COLO668 (cell line): ENCODE data around the gene CACNA1D.

Experiments used
- DNase-seq: peaks from one replicate; lab custom pipeline; 2025; ENCODE audit not compliant: unreplicated experiment; lab: John Stamatoyannopoulos, UW

The CACNA1D gene

DNA sequence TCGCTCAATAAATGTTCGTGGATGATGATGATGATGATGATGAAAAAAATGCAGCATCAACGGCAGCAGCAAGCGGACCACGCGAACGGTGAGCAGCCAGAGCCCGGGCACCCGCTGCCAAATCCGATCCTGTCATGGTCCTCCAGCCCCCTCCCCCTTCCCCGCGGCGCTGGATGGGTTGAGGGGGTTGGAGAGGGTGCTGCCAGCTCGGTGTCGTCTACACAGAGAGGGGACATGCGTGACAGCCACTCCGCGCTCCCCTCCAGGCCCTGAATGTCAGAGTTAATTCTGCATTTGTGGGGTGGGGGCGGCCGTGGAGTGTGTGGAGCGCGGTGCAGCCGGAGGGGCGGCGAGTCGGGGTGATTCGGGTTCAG, 722 bp downstream of the CACNA1D start:
- peak; percentile 25 for DNase-seq

DNA sequence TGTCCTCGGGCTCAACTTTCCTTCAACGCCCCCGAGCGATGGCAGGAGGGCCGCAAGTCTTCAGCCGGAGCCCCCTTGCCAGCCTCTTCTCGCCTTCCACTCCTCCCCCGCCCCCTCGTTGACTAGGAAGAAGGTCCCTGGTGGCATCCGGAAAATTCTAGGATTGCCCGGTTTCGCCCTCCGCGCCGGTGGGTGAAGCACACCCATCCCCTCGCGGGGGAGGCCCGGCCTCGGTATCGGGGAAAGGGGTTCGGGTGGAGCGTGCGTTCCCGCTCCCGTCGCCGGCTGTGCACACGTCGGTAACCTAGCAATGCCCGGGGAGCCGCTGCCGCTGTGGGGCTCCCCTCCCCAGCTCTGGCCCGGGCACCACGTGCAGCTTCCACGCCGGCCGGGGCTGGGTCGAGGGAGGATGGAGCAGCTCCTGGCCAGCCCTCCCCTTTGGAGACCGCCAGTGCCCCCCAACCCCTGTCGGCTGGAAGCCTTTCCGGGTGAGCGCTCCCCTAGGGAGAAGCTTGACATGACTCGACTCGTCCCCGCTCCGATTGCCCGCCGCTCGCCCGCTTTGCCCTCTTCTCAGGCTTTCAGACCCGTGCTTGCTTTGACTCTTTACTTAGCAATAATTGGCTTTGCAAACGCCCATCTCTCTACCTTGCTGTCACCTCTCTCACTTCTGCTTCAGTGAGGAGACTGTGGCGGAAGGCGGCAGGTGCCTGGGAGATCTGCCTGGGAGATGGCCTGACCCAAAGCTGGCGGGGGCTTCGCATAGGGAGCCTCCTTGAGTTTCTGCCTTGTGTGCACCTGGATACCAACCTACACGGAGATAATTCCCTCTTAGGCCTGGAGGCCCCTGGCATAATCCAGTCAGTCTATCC, 1.3 kb downstream of the CACNA1D start:
- peak; percentile 65 for DNase-seq

DNA sequence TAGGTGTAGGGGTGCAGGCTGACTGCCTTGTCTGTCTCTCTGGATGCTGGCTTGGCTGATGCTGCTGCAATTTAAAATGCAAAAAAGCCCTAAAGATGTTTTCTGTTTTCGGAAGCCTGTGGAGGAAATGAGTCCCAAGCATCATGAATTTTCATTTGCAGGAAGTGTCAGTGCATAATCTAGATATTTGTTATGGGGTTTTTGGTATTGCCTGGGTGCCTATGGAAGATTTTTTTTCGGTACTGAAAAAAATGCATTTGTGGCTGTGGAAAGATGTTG, 1.9 kb downstream of the CACNA1D start:
- no peak for DNase-seq

DNA sequence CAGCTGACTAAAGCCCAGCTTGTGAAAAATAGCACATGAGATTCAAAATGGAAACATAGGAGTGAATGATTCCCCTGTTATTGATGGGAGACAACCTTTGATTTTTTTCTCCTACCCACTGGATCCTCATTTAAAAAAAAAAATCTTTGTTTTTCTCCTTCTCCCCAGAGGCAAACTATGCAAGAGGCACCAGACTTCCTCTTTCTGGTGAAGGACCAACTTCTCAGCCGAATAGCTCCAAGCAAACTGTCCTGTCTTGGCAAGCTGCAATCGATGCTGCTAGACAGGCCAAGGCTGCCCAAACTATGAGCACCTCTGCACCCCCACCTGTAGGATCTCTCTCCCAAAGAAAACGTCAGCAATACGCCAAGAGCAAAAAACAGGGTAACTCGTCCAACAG, 2.6 kb downstream of the CACNA1D start:
- no peak for DNase-seq

DNA sequence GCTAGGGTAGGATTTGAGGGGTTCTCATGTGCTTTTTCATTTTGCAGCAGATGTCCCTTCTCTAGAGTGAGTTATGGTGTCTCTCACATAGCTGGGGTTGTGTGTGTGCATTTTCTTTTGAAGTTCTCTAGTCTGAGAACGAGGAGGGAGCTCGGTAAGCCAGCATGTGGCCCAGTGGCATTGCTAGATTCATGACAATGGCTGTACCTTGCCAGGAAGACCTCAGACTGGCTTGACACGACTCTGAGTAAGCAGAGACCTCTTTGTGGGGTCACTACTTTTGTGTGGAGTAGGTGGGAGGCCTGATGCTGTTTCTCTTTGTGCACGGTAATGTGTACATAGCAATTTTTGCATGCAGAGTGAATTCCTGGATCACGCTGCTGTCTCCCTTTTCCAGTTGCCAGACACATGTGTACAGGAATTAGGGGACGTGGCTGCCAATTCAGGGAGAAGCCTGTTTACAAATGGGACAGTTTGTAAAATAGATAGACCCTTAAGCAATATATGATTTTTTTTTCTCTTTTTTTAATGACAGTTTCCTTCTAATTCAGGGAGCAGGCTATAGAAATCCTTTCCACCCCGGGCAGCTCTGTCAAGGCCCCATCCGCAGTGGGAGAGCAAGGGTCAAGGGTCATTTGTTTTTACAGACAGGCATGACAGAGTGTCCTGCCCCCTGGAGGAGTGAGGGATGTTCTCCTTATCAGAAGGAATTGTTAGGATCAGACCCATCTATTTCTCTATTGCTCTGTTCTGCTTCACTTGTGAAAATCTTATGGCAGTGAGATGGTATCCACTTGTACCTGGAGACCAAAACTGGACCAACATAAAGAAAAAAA, 4.6 kb downstream of the CACNA1D start:
- no peak for DNase-seq

DNA sequence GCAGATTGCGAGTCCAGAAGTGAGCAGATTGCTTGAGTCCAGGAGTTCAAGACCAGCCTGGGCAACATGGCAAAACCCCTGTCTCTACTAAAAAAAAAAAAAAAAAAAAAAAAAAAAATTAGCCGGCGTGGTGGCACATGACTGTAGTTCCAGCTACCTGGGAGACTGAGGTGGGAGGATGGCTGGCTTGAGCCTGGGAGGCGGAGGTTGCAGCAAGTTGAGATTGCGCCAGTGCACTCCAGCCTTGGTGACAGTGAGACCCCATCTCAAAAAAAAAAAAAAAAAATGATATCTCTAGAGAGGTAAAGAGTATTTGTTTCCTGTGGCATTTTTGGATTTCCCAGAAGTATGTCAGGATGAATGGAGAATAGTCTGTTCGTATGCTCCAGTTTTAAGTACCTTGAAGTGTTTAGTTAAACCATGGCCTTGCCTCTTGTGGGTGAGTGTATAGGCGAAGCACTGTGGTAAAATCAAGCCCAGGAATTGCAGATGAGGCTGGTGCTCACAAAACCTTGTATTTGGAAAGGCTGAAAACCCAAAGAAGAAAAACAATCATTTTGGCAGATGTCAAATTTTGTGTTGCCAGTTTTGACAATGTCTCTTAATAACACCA, 5.9 kb downstream of the CACNA1D start:
- no peak for DNase-seq

DNA sequence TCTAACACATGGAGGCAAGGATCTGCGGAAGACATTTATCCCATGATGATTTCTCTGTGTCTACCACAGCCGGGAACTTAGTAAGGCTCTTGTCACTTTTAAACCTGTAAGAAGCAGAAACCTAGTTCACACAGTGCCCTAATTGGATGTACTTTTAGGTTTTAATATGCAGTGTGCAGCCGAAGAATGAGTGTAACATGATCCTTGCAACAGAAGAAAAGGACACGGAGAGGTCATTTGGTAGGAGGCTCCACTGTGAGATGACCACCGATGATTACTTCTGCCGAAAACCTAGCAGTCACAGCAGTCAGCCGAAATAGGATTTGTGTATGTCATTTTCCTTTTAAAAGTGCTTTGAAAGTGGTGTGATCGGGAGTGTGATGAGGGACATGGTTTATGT, 6.8 kb downstream of the CACNA1D start:
- DNase-seq = no peak

DNA sequence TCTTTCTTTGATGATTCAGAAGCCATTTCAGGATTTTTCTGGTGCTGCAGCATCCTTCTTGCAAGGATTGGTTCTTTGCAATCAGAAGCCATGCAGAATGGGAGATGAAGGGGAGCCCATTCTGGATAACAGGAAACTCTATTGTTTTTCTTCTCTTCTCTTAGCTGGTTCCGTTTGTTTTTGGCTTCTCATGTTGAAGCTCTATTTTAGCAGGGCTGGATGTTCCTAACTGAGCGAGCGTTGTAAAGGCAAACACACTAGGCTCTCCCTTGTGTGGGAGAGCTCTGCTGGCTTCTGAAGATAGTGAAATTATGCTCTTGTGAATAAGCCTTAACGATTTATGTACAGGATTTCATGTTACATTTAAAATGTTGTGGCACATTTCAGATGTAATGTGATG, 8.3 kb downstream of the CACNA1D start:
- DNase-seq = no peak

DNA sequence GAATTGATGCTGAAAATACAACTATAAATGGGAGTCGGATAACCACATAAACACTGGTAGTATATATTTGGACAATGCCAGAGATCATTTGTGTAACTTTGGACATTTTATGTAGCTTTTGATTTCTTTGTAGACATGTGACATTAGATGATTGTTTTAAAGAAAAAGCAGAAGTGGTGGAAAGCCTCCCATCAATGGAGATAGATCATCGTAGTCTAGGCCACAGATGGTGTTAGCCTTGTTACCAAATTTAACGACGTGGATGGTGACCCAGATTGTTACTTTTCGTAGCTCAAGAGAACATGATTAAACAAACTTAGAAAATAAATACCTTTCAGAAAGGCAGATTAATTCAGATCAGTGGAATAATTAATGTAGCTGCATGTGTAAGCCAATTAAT, 8.8 kb downstream of the CACNA1D start:
- no peak for DNase-seq

DNA sequence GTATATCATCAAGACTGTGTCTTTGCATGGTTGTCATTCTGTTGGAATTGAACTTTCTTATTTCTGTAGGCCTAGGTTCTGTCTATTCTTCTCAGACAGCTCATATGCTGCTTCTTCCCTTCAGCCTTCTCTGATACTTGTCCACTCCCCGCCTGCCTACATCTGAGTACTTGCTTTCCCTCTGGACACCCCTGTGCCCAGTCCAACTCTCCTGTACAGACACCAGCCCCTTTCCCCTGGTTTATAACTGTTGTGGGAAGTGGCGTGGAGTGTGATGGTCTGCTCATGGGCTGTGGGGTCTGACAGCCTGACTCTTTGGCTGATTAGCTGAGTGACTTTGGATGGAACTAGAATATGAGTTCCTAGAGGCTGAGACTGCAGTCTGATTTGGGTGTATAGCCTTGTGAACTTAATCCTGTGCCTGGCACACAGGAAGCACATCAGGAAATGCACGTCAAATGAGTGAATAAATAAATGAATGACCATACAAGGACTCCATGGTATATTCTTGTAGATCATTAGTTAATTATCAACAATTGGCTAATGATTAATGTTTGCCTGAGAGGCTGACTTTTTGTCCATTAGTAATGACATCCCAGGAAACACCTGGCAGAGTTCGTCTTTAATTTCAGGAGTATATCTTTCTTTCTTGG, 11.8 kb downstream of the CACNA1D start:
- no peak for DNase-seq

DNA sequence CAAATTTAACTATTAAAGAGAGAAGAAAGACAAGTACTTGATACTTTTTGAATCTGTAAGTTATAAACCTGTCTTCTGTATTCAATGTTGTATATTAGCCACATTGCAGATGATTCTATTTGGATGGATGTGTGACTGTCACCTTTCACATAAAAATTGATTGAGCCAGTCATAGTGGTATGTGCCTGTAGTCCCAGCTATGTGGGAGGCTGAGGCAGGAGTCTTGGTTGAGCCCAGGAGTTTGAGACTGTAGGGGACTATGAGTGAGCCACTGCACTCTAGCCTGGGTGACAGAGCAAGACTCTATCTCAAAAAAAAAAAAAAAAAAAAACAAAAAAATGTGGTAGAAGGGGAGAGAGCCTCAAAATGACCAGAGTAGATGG, 12.3 kb downstream of the CACNA1D start:
- no peak for DNase-seq

DNA sequence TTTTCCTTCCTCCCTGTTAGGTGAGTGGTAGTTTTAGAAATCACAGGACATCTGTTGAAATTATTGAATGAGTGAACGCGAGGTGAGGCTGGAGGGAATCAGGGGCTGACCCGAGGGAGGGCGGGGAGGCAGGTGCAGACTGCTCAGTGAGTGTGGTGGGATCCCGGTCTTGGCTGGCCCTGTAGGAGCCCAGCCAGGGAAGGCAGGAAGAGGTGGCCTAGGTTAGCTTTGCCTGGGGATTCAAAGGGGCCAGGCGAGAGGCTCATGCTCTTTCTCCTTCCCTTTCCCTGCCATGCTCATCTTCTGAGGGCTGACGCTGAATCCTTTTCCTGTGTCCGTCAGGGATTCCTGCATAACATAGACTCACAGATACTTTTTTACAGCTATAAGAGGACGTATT, 15.1 kb downstream of the CACNA1D start:
- no peak for DNase-seq

DNA sequence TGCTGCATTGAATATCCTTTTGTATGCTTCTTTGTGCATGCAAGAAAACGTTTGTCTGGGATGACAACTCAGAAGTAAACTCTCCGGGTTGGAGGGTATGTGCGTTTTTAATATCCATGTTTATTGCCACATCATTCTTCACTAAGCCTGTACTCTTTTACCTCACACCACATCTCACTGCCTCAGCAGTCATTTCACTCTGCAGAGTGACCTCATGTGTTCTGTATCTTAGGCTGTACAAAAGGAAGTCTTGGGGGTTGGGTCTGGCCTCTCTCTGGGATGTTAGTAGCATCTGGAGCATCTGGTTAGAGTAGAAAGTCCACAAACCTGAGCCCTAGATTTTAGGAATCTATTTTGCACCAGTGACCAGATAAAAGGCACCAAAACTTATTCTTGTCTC, 16.1 kb downstream of the CACNA1D start:
- no peak for DNase-seq

DNA sequence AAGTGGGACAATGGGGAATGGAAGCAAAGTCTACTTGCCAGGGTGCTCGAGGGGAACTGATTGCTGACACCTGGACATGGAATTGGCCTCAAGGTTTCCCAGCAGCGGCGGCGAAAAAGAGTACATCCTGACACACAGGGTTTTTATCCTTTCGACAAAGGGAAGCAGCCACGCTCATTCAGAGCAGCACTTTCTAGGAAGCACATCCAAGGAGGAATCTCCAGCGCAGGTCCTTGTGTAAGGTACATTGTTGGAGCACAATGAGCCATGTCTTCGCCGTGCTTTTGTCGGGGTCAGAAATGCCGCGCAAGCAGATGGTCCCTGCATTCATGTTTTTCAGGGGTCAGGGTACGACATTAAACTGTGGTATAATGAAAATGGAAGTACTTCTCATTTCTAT, 16.8 kb downstream of the CACNA1D start:
- no peak for DNase-seq

DNA sequence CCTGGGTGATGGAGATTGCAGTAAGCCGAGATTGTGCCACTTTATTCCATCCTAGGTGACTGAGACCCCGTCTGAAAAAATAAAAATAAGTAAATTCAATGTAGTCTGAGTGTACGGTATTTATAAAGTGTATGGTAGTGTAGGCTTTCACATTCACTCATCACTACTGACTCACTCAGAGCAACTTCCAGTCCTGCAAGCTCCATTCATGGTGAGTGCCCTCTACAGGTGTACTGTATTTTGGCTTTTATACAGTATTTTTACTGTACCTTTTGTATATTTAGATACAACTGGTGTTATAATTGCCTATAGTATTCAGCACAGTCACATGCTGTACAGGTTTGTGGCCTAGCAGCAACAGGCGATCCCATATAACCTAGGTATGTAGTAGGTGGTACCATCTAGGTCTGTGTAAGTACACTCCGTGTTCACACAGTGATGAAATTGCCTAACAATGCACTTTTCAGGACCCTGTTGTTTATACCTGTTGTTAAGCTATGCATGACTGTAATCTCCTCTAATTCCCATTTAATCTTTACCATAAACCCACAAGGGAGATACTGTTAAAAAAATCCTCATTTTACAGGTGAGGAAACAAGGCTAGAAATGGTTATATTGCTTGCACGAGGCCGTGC, 19.3 kb downstream of the CACNA1D start:
- DNase-seq = no peak

DNA sequence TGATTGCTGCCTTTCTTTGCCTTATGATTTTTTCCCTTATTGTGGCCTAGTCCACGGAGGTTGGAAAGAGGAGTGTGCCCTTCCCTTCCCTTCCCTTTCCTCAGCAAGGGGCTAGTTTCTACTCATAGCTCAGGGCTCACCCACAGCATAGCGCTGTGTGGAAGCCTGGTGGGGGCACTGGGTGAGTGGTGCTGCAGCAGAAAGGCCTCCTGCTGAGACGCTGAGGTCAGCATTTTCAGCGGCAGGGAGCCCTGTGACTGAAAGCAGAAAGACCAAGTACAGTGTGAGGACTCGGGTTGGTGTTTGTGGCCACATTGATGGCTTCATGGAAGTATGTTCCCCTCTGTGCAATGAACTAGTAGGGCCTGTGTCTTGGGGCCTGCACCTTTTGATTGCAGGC, 21.9 kb downstream of the CACNA1D start:
- DNase-seq = no peak

DNA sequence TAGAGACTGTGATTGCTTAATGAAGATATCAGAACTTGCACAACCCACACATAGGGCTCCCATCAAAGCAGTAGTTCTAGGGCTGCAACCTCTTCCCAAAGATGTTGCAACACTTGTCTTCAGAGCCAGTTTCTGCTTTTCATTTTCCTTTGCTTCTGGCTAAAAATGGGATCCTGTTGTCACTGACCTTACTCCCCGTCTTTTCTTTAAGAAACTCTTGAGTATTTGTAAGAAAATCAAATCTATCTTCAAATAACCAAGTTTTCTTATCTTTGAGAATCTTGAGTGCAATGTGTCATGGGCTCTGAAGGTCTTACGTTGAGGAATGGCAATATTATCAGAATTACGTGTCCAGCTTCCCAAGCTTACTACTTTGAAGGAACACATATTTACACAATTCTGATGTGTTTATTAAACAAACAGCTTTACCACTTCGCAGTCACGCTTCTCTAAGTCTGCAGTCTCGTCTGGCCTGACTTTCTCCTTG, 24.1 kb downstream of the CACNA1D start:
- no peak for DNase-seq

DNA sequence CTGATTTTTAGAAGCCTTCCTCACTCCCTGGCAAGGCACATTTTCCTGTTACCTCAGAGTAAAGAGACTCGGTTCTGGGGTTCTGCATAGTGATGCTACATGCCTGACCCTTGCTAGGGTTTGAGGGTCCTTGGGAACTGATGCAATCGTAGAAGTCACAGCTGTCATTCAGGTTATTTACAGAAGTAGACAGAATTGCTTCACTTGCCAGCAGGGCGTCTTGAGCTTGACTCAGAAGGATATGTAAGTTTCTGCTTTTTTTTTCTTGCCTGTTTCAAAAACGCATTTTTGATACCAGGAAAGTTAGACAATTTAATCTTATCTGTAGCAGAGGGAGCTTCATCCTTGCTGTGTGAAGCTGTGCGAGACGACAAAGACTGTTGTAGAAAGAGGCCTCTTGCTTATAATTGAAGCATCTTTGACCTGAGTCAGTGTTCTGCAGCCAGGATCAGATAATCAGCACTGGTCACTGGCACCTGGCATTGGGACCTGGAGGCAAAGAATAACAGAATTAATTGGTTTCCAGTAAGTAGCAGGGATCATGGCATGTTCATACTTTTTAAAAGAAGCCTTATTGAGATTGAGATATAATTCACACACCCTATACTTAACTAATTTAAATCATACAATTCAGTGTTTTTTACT, 24.8 kb downstream of the CACNA1D start:
- DNase-seq = no peak

DNA sequence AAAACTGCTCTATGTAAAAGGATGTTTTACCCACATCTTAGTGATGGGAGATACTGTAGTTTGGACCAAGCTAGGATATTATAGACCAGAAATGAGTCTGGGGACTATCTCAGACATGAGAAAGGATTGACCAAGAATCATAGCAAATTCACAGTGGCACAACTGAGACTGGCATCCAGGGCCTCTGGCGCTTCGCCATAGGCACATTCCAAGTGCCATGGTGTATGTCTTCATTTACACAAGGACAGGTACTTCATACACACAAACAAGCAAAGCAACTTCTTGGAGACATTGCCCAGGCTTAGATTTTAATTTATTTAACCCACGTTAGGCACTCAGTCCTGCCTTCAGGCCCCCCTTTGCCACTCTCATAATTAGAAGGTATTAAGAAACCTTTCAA, 28.9 kb downstream of the CACNA1D start:
- DNase-seq = no peak

DNA sequence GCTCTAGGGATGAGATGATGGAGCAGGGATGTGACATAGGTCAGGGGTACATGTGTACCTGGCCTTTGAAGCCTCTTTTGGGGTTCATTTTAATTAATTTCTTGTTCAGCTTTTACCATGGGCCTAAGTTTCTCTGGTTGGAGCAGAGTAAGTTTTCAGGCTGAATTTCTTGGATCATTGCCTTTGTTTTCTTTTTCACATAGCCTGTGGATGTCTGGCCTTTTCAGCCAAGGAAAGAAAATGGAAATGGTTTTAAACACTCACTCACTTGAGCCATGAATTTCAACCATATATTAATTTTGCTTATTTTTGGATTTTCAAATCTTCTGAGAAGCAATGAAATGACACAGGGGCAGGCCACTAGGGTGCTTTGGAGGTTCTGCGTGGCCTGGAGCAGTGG, 30.2 kb downstream of the CACNA1D start:
- no peak for DNase-seq
